Kidney capillary endothelial cell (primary cell): ENCODE data around the gene APOB.

Experiments used
- DNase-seq: peaks from one replicate; pipeline ENCODE4 v3.0.0-alpha.2; 2018; ENCODE audit warnings: low spot score

APOB gene

GRCh38 chr2:21043744-21044532, at the start of gene APOB:
Gene APOB (minus strand): TSS chr2:21044073. CDS start chr2:21043945, 128 bp downstream.
- no peak for DNase-seq

DNA sequence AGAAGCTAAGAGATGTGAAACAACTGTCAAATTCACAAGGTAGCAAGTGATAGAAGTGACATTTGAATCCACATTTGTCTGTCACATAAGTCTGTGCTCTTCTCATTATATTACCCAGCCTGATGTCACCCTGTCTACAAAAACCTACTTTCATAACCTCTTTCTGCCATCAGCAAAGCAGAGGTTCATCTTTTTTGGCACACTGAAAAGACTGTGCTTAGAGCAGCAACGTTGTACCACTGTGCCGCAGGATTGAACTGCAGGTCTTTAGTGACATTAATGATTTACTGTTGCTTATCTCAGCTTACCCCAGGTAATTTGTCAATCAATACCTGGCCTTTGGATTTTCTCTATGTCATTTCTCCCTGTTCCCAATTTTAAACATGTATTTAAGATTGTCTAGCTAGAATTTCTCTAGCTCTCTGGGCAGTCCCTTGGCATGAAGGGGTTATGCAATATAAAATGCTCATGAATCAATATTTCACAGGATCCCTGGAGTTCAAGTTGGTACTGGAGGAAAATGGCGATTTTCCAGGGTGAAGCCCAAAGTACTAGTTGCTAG, 48.5 kb upstream of the APOB start:
- no peak for DNase-seq

- DNase-seq: no peak
Measured at GRCh38 chr2:21084401-21084800, 40.5 kb upstream of the APOB start.

DNA sequence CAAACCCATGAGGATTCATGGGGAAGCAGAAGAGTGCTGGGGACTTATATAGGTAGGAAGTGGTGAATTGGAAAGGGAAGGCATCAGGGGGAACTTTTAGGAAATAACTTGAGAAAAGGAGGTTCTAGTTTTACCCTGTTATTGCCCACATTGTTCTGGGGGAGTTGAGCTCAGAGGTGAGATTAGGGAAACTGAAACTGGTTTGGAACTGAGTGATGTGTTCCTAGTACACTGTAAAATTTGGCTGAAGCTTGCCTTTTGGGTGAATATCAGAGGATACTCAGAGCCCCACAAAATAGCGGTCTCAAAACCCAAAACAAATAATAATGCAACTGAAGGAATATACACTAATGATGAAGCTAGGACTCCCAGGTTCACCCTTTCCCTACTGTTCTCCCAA, 39.6 kb upstream of the APOB start:
- no peak for DNase-seq

GRCh38 chr2:21078296-21078695, 34.4 kb upstream of the APOB start:
- no peak for DNase-seq

GRCh38 chr2:21072477-21073242, 28.8 kb upstream of the APOB start:
- no peak for DNase-seq

- peak; percentile 49 for DNase-seq
Measured at GRCh38 chr2:21070341-21071257, 26.7 kb upstream of the APOB start.

- DNase-seq: no peak
Measured at GRCh38 chr2:21069746-21070340, 26.0 kb upstream of the APOB start.

DNA sequence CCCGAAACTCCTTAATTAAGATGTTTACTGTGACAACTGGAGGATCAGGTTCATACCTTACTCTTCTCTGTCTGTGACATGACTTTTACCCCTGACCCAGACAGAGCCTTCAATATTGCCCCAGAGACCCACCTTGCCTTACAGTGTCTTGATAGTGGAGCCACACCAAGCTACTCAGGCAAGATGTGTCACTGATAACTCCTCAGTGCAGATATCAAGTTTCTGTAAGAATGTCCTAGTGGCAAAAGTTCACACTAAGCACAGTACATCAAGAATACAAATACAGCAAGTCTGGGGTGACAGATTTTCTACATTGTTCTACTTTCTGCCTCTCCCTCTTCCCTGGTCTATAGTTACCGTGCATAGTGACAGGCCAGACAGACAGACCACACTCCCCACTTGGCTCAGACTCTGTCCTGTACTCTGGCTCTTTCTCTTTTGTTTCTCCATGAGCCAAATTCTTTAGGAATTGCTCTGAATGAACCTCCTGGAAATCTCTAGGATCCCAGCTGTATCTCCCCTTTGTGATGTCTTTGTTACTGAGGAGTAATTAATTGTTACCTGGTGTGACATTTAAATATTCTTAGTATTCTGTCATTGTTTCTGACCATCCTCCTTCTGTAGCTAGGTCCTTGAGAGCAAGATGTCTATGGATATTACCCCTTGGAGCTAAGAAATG, 24.1 kb upstream of the APOB start:
- no peak for DNase-seq

DNA sequence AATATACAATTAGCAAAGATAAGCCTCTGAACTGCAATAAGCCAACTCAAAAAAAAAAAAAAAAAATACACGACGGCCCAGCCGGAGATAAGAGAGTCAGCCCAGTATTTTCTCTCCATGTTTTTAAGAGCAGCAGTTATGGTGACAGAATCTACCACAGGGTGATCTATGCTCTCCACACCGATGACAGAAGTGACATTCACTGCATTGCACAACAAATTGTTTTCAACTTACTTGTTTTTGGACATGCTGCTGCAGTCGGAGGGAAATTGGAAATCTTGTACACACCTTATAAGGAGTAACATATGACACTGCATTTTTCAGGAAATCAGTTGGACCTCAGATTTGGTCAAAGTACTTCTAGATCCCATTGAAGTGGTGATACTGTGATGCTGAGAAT, 23.3 kb upstream of the APOB start:
- no peak for DNase-seq

- no peak for DNase-seq
Measured at GRCh38 chr2:21059885-21060610, 16.2 kb upstream of the APOB start.

GRCh38 chr2:21057097-21057496, 13.2 kb upstream of the APOB start:
- no peak for DNase-seq

- DNase-seq: no peak
Measured at GRCh38 chr2:21055879-21056790, 12.3 kb upstream of the APOB start.

DNA sequence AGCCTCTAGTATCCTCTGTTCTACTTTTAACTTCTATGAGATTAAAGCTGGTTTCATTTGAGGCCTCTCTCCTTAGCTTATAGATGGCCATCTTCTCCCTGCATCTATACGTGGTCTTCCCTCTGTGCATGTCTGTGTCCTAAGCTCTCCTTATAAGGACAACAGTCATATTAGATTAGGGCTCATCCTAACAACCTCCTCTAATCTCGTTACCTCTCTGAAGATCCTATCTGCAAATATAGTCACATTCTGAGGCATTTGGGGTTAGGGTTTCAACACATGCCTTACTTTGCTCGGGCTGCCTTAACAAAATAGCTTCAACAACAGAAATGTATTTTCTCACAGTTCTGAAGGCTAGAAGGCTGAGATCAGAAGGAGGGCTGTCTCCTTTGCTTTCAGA, 11.6 kb upstream of the APOB start:
- no peak for DNase-seq

DNA sequence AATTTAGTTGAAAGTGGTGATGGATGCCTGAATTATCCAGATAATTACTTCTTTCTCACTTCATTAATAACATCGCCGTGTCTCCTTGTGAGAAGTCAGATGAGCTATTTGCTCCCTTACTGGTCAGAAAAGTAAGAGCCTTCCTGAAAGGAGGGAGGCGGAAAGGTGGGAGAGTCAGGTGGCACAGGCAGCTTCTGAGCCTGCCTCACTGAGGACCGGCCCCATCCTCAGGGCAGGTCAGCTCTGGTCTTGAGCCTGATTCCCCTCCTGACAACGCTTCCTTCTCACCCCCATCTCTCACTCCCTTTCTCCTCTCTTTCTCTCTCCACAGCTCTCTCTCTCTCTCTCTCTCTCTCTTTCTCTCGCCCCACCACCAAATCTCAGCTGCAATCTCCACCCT, 10.1 kb upstream of the APOB start:
- DNase-seq: no peak

DNA sequence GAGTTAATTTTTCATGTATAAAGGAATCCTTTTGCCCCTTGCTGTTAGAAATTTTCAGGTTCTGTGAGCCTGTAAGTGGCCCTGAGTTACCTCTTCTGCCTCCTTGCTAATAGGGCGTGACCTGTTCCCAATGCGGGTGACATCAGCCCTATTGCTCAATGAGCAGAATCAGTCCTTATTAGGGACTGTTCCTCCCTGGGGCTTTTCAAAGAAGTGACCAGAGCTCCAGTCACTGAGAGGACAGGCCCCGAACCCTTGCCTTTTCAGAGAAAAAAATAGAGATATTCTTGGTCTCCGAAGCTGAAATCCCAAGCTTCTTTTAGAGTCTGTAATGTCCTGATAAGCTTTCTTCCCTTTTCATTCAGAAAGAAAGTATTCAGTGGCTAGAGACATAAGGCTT, 8.2 kb upstream of the APOB start:
- DNase-seq: no peak

GRCh38 chr2:21050164-21050563, 6.3 kb upstream of the APOB start:
- DNase-seq: no peak

- DNase-seq: peak; percentile 27
Measured at GRCh38 chr2:21047141-21048009, 3.5 kb upstream of the APOB start.
